AG04450 (cell line): ENCODE measurements around the gene TEDC1. TPM values are rescaled to one million over a fixed set of nuclear protein-coding genes. Genes with fewer than 3 reads are reported as not detected.

Source experiments
- CTCF ChIA-PET: fragments of 300-600, 350-600 bp; formaldehyde crosslinking; extraction: SDS; loops from one replicate; lab custom pipeline; 2022; ENCODE audit warnings: antibody characterized with exemption, inconsistent platforms; lab: Charles Lee
- POLR2A ChIA-PET: fragments of 350-600 bp; formaldehyde crosslinking; extraction: SDS; loops from one replicate; lab custom pipeline; 2021; ENCODE audit warnings: antibody characterized with exemption, inconsistent platforms; lab: Yijun Ruan, JAX
- DNase-seq: peaks from one replicate; pipeline ENCODE4 v3.0.0-alpha.2; 2011; ENCODE audit warnings: low read depth, low spot score
- H3K27ac ChIP-seq: one replicate; pipeline ENCODE4 v1.5.1; 2012; ENCODE audit warnings: low read depth, low read length, control low read depth
- H3K27me3 ChIP-seq: one replicate; pipeline ENCODE4 v1.6.0; 2012; ENCODE audit warnings: low read length; ENCODE audit not compliant: control insufficient read depth, insufficient read depth
- H3K4me3 ChIP-seq: 2 replicates; pipeline ENCODE4 v1.5.1; 2011; ENCODE audit warnings: mild to moderate bottlenecking, low read depth, low read length, control low read depth
- H3K9me3 ChIP-seq: 2 replicates; pipeline ENCODE4 v1.5.1; 2012; ENCODE audit warnings: low read length; ENCODE audit not compliant: control insufficient read depth, insufficient read depth
- CTCF ChIP-seq: IDR thresholded peaks from 2 replicates; pipeline ENCODE4 v1.5.1; 2011; ENCODE audit warnings: low read depth, low read length, control low read depth, inconsistent platforms
- polyA minus RNA-seq: library from RNA; depleted of rRNA, polyadenylated mRNA; stranded (reverse); fragments of >200 nt; gene quantifications from 2 replicates; pipeline ENCODE4 v1.2.3, GENCODE V29; 2011; rRNA and poly(A)+ RNA removed
- polyA plus RNA-seq: library from polyadenylated mRNA; depleted of rRNA; stranded (reverse); fragments of >200 nt; gene quantifications from 2 replicates; pipeline ENCODE4 v1.2.3, GENCODE V29; 2011; rRNA removed

The TEDC1 gene
- polyA plus RNA-seq, result 1.7 and 1.9 TPM in 2 replicates
- 0.22 and 0.64 TPM in 2 replicates for polyA minus RNA-seq

- peak; percentile 57 for TF ChIP-seq CTCF
- DNase-seq, result peak; percentile 100
- Histone ChIP-seq H3K4me3 (peak within 1 kb of the TSS; percentile 71), H3K9me3 (no peaks in the 10 kb centered on the region; the same call in 1 of the 2 replicates), H3K27me3 (peaks cover 22% of the 10 kb centered on the region), H3K27ac (no peak within 1 kb of the TSS)
- ChIA-PET CTCF (interaction anchor here (0.8 to 3.5 kb wide), 9 partner anchors 10 to 120 kb away, joined by 3 to 52 read pairs (median 4); no protein-coding TSS in a partner anchor), POLR2A (interaction anchor here (0.6 to 1.7 kb wide), 3 partner anchors 9 to 736 kb away, joined by 3 to 15 read pairs (median 5); no protein-coding TSS in a partner anchor)
Measured at GRCh38 chr14:105490572-105491365, at the start of gene TEDC1. Gene TEDC1, plus strand, starts transcription at chr14:105491246. Its CDS starts 130 bp downstream, at chr14:105491376.

DNA sequence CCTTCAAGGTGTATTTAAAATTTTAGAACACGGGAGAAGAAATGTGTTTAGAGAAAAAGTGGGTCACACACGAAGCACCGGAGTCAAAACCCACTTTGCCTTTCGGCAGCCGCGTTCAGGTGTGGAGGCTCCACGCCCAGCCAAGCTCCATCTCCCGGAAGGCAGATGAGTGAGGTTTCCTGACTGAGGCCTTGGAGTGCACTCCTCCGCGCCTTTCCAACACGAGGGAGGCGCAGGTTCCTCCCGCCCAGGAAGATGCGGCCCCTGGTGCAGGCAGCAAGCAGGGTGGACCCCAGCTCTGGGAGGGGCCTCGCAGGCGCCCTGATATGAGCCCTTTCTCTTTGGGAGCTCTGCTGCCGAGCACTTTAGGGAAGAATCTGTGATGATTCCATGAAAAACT is 48.9 kb upstream of the TEDC1 start:
- ChIA-PET CTCF (no interaction called here), POLR2A (no interaction called here)
- DNase-seq, result no peak
- TF ChIP-seq CTCF, result no peak
- no peak overlapping the region for H3K4me3 ChIP-seq
- peaks cover 3% of the 10 kb centered on the region; the same call in 1 of the 2 replicates for H3K9me3 ChIP-seq
- no peak overlapping the region for H3K27ac ChIP-seq
- no peaks in the 10 kb centered on the region for H3K27me3 ChIP-seq

DNA sequence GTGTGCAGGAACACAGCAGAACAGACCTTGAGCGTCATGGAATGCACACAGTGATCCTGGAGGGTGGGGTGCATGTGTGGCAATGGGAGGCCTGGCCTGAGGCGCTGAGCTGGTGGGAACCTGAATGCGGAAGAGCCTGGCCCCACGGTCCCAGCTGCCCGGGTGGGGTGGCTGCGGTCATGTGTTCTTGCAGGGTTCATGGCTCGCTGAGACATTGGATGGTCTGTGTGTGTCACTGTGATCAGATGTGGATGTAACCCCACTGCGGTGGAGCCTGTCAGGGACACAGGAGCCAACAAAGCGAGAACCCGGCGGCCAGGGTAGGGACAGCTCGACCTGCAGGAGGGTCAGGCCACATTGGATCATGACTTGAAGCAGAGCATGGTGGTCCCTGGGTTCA is 48.2 kb upstream of the TEDC1 start:
- ChIA-PET POLR2A (no interaction called here), CTCF (no interaction called here)
- no peak for TF ChIP-seq CTCF
- no peak overlapping the region for H3K27ac ChIP-seq
- no peak for DNase-seq
- H3K9me3 ChIP-seq, result peaks cover 3% of the 10 kb centered on the region; the same call in 1 of the 2 replicates
- no peaks in the 10 kb centered on the region for H3K27me3 ChIP-seq
- H3K4me3 ChIP-seq, result no peak overlapping the region

DNA sequence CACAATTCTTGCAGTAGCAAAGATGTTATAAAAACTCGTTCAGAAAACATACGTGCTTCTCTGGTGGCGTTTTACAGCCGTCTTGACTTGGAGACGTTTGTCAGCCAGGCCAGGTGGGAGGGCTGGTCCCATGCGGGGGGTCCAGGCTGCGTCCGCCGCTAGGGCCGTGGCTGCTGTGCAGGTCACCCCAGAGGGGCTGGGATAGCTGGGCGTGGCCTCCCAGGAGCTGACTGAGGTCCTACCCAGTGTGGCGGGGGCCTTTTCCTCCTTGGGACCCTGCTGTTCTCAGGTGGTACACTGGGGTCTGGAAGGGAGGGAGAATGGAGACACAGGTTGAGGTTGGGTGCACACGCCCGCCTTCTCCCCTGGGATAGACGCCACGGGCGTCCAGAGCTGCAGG is 46.2 kb upstream of the TEDC1 start:
- no peaks in the 10 kb centered on the region for H3K27me3 ChIP-seq
- POLR2A ChIA-PET, result interaction anchor here (0.7 kb wide), 1 partner anchor 189 kb away, joined by 6 read pairs; no protein-coding TSS in a partner anchor
- CTCF ChIA-PET, result interaction anchor here (0.7 kb wide), 1 partner anchor 36 kb away, joined by 3 read pairs; no protein-coding TSS in a partner anchor
- DNase-seq, result no peak
- no peak overlapping the region for H3K4me3 ChIP-seq
- no peak overlapping the region for H3K27ac ChIP-seq
- TF ChIP-seq CTCF, result no peak
- H3K9me3 ChIP-seq, result peaks cover 3% of the 10 kb centered on the region; the same call in 1 of the 2 replicates

GRCh38 chr14:105445290-105445689 is 45.8 kb upstream of the TEDC1 start:
- no peak for DNase-seq
- Histone ChIP-seq H3K27me3 (no peaks in the 10 kb centered on the region), H3K27ac (no peak overlapping the region), H3K9me3 (peaks cover 1% of the 10 kb centered on the region; the same call in 1 of the 2 replicates), H3K4me3 (no peak overlapping the region)
- POLR2A ChIA-PET, result no interaction called here
- CTCF ChIA-PET, result interaction anchor here (0.6 to 0.7 kb wide), 2 partner anchors 36 to 83 kb away, joined by 3 read pairs; no protein-coding TSS in a partner anchor
- TF ChIP-seq CTCF, result no peak
